H1 (cell line): ENCODE results near the gene DGKD. TPM values are rescaled to one million over a fixed set of nuclear protein-coding genes. Genes with fewer than 3 reads are reported as not detected.

ENCODE experiments used
- CTCF ChIA-PET: fragments of 300-600 bp; sonication (Branson Sonifier 250); formaldehyde crosslinking; loops from one replicate; lab custom pipeline; 2021; ENCODE audit not compliant: partially characterized antibody; lab: Charles Lee
- POLR2A ChIA-PET: fragments of 300-600 bp; sonication (Branson Sonifier 250); formaldehyde crosslinking; loops from one replicate; lab custom pipeline; 2021; ENCODE audit warnings: inconsistent platforms; ENCODE audit not compliant: partially characterized antibody; lab: Charles Lee
- DNase-seq, 2 experiments: peaks; one replicate each; pipeline versions ENCODE4 v3.0.0 to v3.0.0-alpha.2; 2010 to 2022; ENCODE audit warnings: low spot score in 2 of 2, low read depth in 1 of 2, mixed read lengths in 1 of 2
- FAIRE-seq: peaks from 2 replicates; lab custom pipeline; 2011; peaks lifted over from hg19 to GRCh38; lab: Jason Lieb, UNC
- H2AFZ ChIP-seq: 2 replicates; pipeline ENCODE4 v1.8.1; 2012; ENCODE audit warnings: low read length, inconsistent platforms
- H2AK5ac ChIP-seq: 2 replicates; pipeline ENCODE4 v1.6.1; 2013; ENCODE audit warnings: low read depth, low read length
- H2BK120ac ChIP-seq: replicated peaks from 2 replicates; pipeline ENCODE3; 2013; ENCODE audit warnings: low read depth, low read length, inconsistent platforms
- H2BK12ac ChIP-seq: 2 replicates; pipeline ENCODE4 v1.6.1; 2013; ENCODE audit warnings: low read depth, low read length
- H2BK15ac ChIP-seq: 2 replicates; pipeline ENCODE4 v1.6.1; 2013; ENCODE audit warnings: low read length
- H2BK20ac ChIP-seq: 2 replicates; pipeline ENCODE4 v1.6.1; 2013; ENCODE audit warnings: low read length
- H2BK5ac ChIP-seq: 2 replicates; pipeline ENCODE4 v1.6.1; 2013; ENCODE audit warnings: low read depth, low read length
- H3K14ac ChIP-seq: 2 replicates; pipeline ENCODE4 v1.6.1; 2013; ENCODE audit warnings: inconsistent platforms; ENCODE audit not compliant: insufficient read length
- H3K18ac ChIP-seq: 2 replicates; pipeline ENCODE4 v1.6.1; 2013; ENCODE audit warnings: low read length; ENCODE audit errors: extremely low read depth
- H3K23ac ChIP-seq: 2 replicates; pipeline ENCODE4 v1.6.1; 2013; ENCODE audit warnings: inconsistent platforms; ENCODE audit not compliant: insufficient read length
- H3K23me2 ChIP-seq: 2 replicates; pipeline ENCODE4 v1.6.1; 2013; ENCODE audit warnings: low read depth, low read length
- H3K27ac ChIP-seq: 2 replicates; pipeline ENCODE4 v1.6.1; 2011; ENCODE audit warnings: low read depth, low read length, inconsistent platforms
- H3K27me3 ChIP-seq, 4 experiments: replicated peaks in 1 of 4; 1 replicate in 1 of 4; 2 replicates in 3 of 4; pipeline versions ENCODE4 v1.6.1 to v1.8.1; 2011 to 2013; ENCODE audit warnings: low read length in 3 of 4, mild to moderate bottlenecking in 3 of 4, inconsistent platforms in 2 of 4, mixed read lengths in 2 of 4, moderate library complexity in 1 of 4; ENCODE audit not compliant: control insufficient read depth in 3 of 4, insufficient read depth in 3 of 4; ENCODE audit errors: extremely low read depth in 1 of 4
- H3K36me3 ChIP-seq, 4 experiments: 2 replicates each; pipeline versions ENCODE4 v1.6.1 to v1.8.1; 2011 to 2013; ENCODE audit warnings: mild to moderate bottlenecking in 4 of 4, low read length in 3 of 4, moderate library complexity in 2 of 4, control low read depth in 1 of 4, inconsistent platforms in 1 of 4; ENCODE audit not compliant: insufficient read depth in 4 of 4, control insufficient read depth in 2 of 4
- H3K4ac ChIP-seq: replicated peaks from 2 replicates; pipeline ENCODE3; 2013; ENCODE audit warnings: low read length, low read depth, mixed read lengths, inconsistent platforms; ENCODE audit not compliant: insufficient read length
- H3K4me1 ChIP-seq, 4 experiments: replicated peaks in 1 of 4; 1 replicate in 1 of 4; 2 replicates in 3 of 4; pipeline versions ENCODE4 v1.6.1 to v1.8.1; 2011 to 2013; ENCODE audit warnings: low read length in 3 of 4, inconsistent platforms in 2 of 4, mixed read lengths in 1 of 4; ENCODE audit not compliant: insufficient read depth in 4 of 4, control insufficient read depth in 3 of 4
- H3K4me2 ChIP-seq, 2 experiments: 2 replicates each; pipeline versions ENCODE4 v1.6.1 to v1.8.1; 2011 to 2013; ENCODE audit warnings: low read depth in 2 of 2, low read length in 2 of 2, control low read depth in 1 of 2, inconsistent platforms in 1 of 2, mild to moderate bottlenecking in 1 of 2; ENCODE audit not compliant: insufficient read depth in 1 of 2
- H3K4me3 ChIP-seq, 4 experiments: fragments of 200-600, 300-600 bp in 1 of 4; sonication (generic), shearing (Covaris generic), sonication (Bioruptor Twin) in 1 of 4; 2 replicates each; pipeline versions ENCODE4 v1.5.1 to v1.8.1; 2011 to 2016; ENCODE audit warnings: low read length in 4 of 4, low read depth in 3 of 4, control low read depth in 2 of 4, inconsistent platforms in 2 of 4, mild to moderate bottlenecking in 2 of 4, mixed read lengths in 1 of 4, moderate library complexity in 1 of 4; ENCODE audit not compliant: insufficient read depth in 2 of 4; ENCODE audit errors: extremely low read depth in 1 of 4
- H3K56ac ChIP-seq: replicated peaks from 2 replicates; pipeline ENCODE3; 2013; ENCODE audit warnings: low read depth, mild to moderate bottlenecking, mixed read lengths, low read length, inconsistent platforms; ENCODE audit not compliant: insufficient read length
- H3K79me1 ChIP-seq: 2 replicates; pipeline ENCODE4 v1.6.1; 2013; ENCODE audit warnings: low read depth, low read length, control low read depth
- H3K79me2 ChIP-seq, 2 experiments: 2 replicates each; pipeline versions ENCODE4 v1.6.1 to v1.8.1; 2012 to 2013; ENCODE audit warnings: low read length in 2 of 2, mild to moderate bottlenecking in 2 of 2, inconsistent platforms in 1 of 2; ENCODE audit not compliant: insufficient read depth in 2 of 2, control insufficient read depth in 1 of 2
- H3K9ac ChIP-seq, 4 experiments: replicated peaks in 1 of 4; 1 replicate in 1 of 4; 2 replicates in 3 of 4; pipeline versions ENCODE4 v1.6.1 to v1.8.1; 2011 to 2013; ENCODE audit warnings: low read depth in 3 of 4, low read length in 3 of 4, control low read depth in 2 of 4, mild to moderate bottlenecking in 2 of 4, moderate library complexity in 2 of 4, inconsistent platforms in 1 of 4; ENCODE audit errors: extremely low read depth in 1 of 4
- H3K9me3 ChIP-seq, 2 experiments: 2 replicates each; pipeline versions ENCODE4 v1.6.1 to v1.8.1; 2012 to 2013; ENCODE audit warnings: mild to moderate bottlenecking in 2 of 2, moderate library complexity in 2 of 2, control low read depth in 1 of 2, inconsistent platforms in 1 of 2, low read depth in 1 of 2, low read length in 1 of 2, mixed read lengths in 1 of 2; ENCODE audit not compliant: insufficient read depth in 2 of 2
- H4K20me1 ChIP-seq, 2 experiments: replicated peaks in 1 of 2; 2 replicates each; pipeline versions ENCODE3 to v1.8.1; 2011 to 2013; ENCODE audit warnings: inconsistent platforms in 2 of 2, low read length in 2 of 2, mild to moderate bottlenecking in 1 of 2; ENCODE audit not compliant: insufficient read depth in 2 of 2, control insufficient read depth in 1 of 2
- H4K5ac ChIP-seq: 2 replicates; pipeline ENCODE4 v1.6.1; 2013; ENCODE audit warnings: low read length, low read depth, mixed read lengths, inconsistent platforms; ENCODE audit not compliant: insufficient read length
- H4K8ac ChIP-seq: 2 replicates; pipeline ENCODE4 v1.8.0; 2013; ENCODE audit warnings: mild to moderate bottlenecking, moderate library complexity, low read length, inconsistent platforms; ENCODE audit not compliant: insufficient read depth; ENCODE audit errors: extremely low read depth
- H4K91ac ChIP-seq: replicated peaks from 2 replicates; pipeline ENCODE3; 2013; ENCODE audit warnings: low read length, mixed read lengths, inconsistent platforms; ENCODE audit not compliant: insufficient read length
- BRCA1 ChIP-seq: IDR thresholded peaks from 2 replicates; pipeline ENCODE4 v1.6.1; 2012; ENCODE audit warnings: low read depth, low read length, improper control_type of control experiment
- CBX5 ChIP-seq: fragments of 300-800, 300-1000 bp; sonication (generic); IDR thresholded peaks from 2 replicates; pipeline ENCODE4 v1.7.1; 2016; ENCODE audit warnings: antibody characterized with exemption, low read length, low read depth
- CTBP2 ChIP-seq: IDR thresholded peaks from 2 replicates; pipeline ENCODE4 v1.7.0; 2011; ENCODE audit warnings: borderline replicate concordance, mild to moderate bottlenecking, moderate library complexity, mixed read lengths, low read length; ENCODE audit not compliant: insufficient read depth, insufficient read length
- MAFK ChIP-seq: IDR thresholded peaks from 2 replicates; pipeline ENCODE4 v1.6.1; 2012; ENCODE audit warnings: low read depth, mild to moderate bottlenecking, improper control_type of control experiment, low read length
- NRF1 ChIP-seq: IDR thresholded peaks from 2 replicates; pipeline ENCODE4 v1.6.1; 2011; ENCODE audit warnings: mild to moderate bottlenecking, low read depth, low read length, improper control_type of control experiment
- RFX5 ChIP-seq: IDR thresholded peaks from 2 replicates; pipeline ENCODE4 v1.6.1; 2011; ENCODE audit warnings: low read depth, low read length, improper control_type of control experiment, borderline replicate concordance
- RNF2 ChIP-seq: fragments of 200-900, 300-1000 bp; sonication (generic); IDR thresholded peaks from 2 replicates; pipeline ENCODE4 v1.7.1; 2016; ENCODE audit warnings: borderline replicate concordance, low read depth, mild to moderate bottlenecking, antibody characterized with exemption, low read length; ENCODE audit not compliant: poor library complexity, severe bottlenecking; ENCODE audit errors: missing control alignments
- SIRT6 ChIP-seq: IDR thresholded peaks from one replicate; pipeline ENCODE4 v1.7.1; 2012; ENCODE audit warnings: low read length, inconsistent platforms
- TBP ChIP-seq: IDR thresholded peaks from 2 replicates; pipeline ENCODE4 v1.6.1; 2011; ENCODE audit warnings: low read depth, low read length, improper control_type of control experiment
- TEAD4 ChIP-seq: IDR thresholded peaks from 2 replicates; pipeline ENCODE4 v1.6.1; 2012; ENCODE audit warnings: low read depth, low read length, inconsistent platforms, mixed read lengths
- YY1 ChIP-seq: IDR thresholded peaks from 2 replicates; pipeline ENCODE4 v1.6.1; 2011; ENCODE audit warnings: low read depth, mild to moderate bottlenecking, low read length
- WGBS, 2 experiments: shearing (Covaris generic) in 1 of 2; methylation state at CpG; one replicate each; pipeline versions ENCODE4 v1.1.6 to v1.1.7; 2013 to 2015; ENCODE audit warnings: low lambda C conversion rate in 2 of 2, mixed read lengths in 2 of 2, inconsistent platforms in 1 of 2, low coverage in 1 of 2, missing lambda C conversion rate in 1 of 2; ENCODE audit not compliant: insufficient replicate concordance in 2 of 2, insufficient coverage in 1 of 2, insufficient read length in 1 of 2; ENCODE audit errors: extremely low coverage in 1 of 2, missing lambda C conversion rate in 1 of 2; 5-methylcytosine and 5-hydroxymethylcytosine counted together
- polyA plus RNA-seq, 7 experiments: library from polyadenylated mRNA; depleted of rRNA in 3 of 7; stranded (reverse) in 5 of 7; unstranded in 2 of 7; fragments of >200 nt in 5 of 7; fragments of 200-250 nt in 2 of 7; gene quantifications; 1 replicate in 5 of 7; 2 replicates in 1 of 7; 4 replicates in 1 of 7; pipeline versions ENCODE4 v1.2.1 to v1.2.3, GENCODE V29; 2011 to 2013; ENCODE audit warnings: missing spikeins in 2 of 7, mixed read lengths in 2 of 7
- total RNA-seq: library from RNA; stranded (reverse); fragmentation: NEBNext Ultra II Directional; extraction: Animal tissue kit (Norgen Biotek cat#: 25700); gene quantifications from 2 replicates; pipeline ENCODE4 v1.2.1, GENCODE V29; 2021
- TF ChIP-seq, protein P1 (sequence below): IDR thresholded peaks from 2 replicates; pipeline ENCODE4 v1.6.1; 2012; ENCODE audit warnings: inconsistent platforms

The DGKD gene
- total and polyA plus RNA-seq, 2 of the 8 experiments (the other 6 are each of a cell fraction or from before 2014, with no cell fraction given): 7.7 to 30.9 TPM

DNA sequence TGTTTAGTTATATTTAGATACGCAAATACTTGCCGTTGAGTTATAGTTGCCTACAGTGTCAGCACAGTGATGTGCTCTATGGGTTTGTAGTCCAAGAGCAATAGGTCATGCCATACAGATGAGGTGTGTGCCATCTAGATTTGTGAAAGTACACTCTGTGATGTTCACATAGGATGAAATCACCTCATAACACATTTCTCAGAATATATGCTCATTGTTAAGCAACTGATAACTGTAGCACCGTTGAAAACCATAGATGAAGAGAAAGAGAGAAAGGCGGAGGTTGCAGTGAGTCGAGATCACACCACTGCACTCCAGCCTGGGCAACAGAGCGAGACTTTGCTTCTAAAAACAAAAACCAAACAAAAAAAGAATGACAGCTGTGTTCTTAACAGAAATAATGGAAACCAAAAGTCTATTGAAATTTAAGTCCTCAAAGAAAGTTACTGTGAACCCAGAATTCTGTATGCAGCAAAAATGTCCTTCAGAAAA lies 9.5 kb downstream of the DGKD start:
- H3K23ac ChIP-seq: no peak overlapping the region
- DNase-seq: no peak
- H3K4me2 ChIP-seq: no peak overlapping the region
- no peaks in the 10 kb centered on the region for H3K23me2 ChIP-seq
- no peak overlapping the region for H2BK12ac ChIP-seq
- H3K18ac ChIP-seq: no peak overlapping the region
- no peaks in the 10 kb centered on the region for H3K27me3 ChIP-seq
- peaks cover 0 to 2% (median 0%) of the 10 kb centered on the region in 4 experiments; a peak in 1 of 7 replicates for H3K4me1 ChIP-seq
- H4K91ac ChIP-seq: no peak overlapping the region
- no peak overlapping the region for H3K4ac ChIP-seq
- no peak overlapping the region for H2AFZ ChIP-seq
- no peaks in the 10 kb centered on the region for H3K36me3 ChIP-seq
- H2BK20ac ChIP-seq: no peak overlapping the region
- no peaks in the 10 kb centered on the region for H3K9me3 ChIP-seq
- no peak overlapping the region for H2BK120ac ChIP-seq
- ChIA-PET POLR2A (no interaction called here), CTCF (interaction anchor here (0.8 to 1.1 kb wide), 2 partner anchors 10 to 41 kb away, joined by 3 read pairs; no protein-coding TSS in a partner anchor)
- no peak overlapping the region for H2BK15ac ChIP-seq
- no peak for FAIRE-seq
- H3K4me3 ChIP-seq: no peak overlapping the region
- WGBS, 2 experiments: 88% methylated on average over 6 of the region's 6 CpGs; no CpG with 5 or more reads in 1 of the 2 experiments
- H3K79me1 ChIP-seq: no peaks in the 10 kb centered on the region
- no peak overlapping the region for H2AK5ac ChIP-seq
- H4K8ac ChIP-seq: no peak overlapping the region
- no peak overlapping the region for H3K9ac ChIP-seq
- H4K20me1 ChIP-seq: peaks cover 0 to 4% of the 10 kb centered on the region in 2 experiments
- no peak overlapping the region for H3K14ac ChIP-seq
- H4K5ac ChIP-seq: no peak overlapping the region
- H3K56ac ChIP-seq: no peak overlapping the region
- H3K79me2 ChIP-seq: peaks cover 0 to 13% of the 10 kb centered on the region in 2 experiments; a peak in 1 of 4 replicates
- no peak overlapping the region for H3K27ac ChIP-seq
- no peak overlapping the region for H2BK5ac ChIP-seq
- TF ChIP-seq BRCA1 (no peak), YY1 (no peak), SIRT6 (no peak), MAFK (no peak), NRF1 (no peak), CBX5 (no peak), TBP (no peak), CTBP2 (no peak), TEAD4 (no peak), RNF2 (no peak), RFX5 (no peak)
- TF ChIP-seq, protein P1, sequence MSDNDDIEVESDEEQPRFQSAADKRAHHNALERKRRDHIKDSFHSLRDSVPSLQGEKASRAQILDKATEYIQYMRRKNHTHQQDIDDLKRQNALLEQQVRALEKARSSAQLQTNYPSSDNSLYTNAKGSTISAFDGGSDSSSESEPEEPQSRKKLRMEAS: no peak
